ENCODE measurements around the gene TLR9.

The TLR9 gene

GRCh38 chr3:52213005-52213404 lies 12.4 kb downstream of the TLR9 start:
- no peak overlapping the region for H3K27ac ChIP-seq (ENCODE audit: low read depth, low read length, severe bottlenecking)
- no peak overlapping the region for H3K4me3 ChIP-seq (ENCODE audit: extremely low read depth, insufficient read depth, low read length, poor library complexity, severe bottlenecking)
- H3K36me3 ChIP-seq (ENCODE audit: control insufficient read depth, insufficient read depth, low read length), result peaks cover 80% of the 10 kb centered on the region
- H3K9me3 ChIP-seq (ENCODE audit: control insufficient read depth, low read length), result no peaks in the 10 kb centered on the region
- H3K4me1 ChIP-seq (ENCODE audit: control insufficient read depth, insufficient read depth, low read length, poor library complexity, severe bottlenecking), result peaks cover 13% of the 10 kb centered on the region
- WGBS, 2 experiments (ENCODE audit: insufficient coverage in 2 of 2), result 84 to 100% methylated on average over 3 to 6 of the region's 8 CpGs

- no peak overlapping the region for H3K27ac ChIP-seq (ENCODE audit: low read depth, low read length, severe bottlenecking)
- 98% methylated on average over 16 to 17 of the region's 18 CpGs for WGBS, 2 experiments (ENCODE audit: insufficient coverage in 2 of 2)
Measured at GRCh38 chr3:52211268-52211891, 14.1 kb downstream of the TLR9 start.

GRCh38 chr3:52210550-52211046 lies 14.8 kb downstream of the TLR9 start:
- WGBS, 2 experiments (ENCODE audit: insufficient coverage in 2 of 2), result 88 to 90% methylated on average over 1 to 2 of the region's 6 CpGs
- Histone ChIP-seq H3K36me3 (ENCODE audit: control insufficient read depth, insufficient read depth, low read length) (peaks cover 97% of the 10 kb centered on the region), H3K27ac (ENCODE audit: low read depth, low read length, severe bottlenecking) (no peak overlapping the region), H3K4me3 (ENCODE audit: extremely low read depth, insufficient read depth, low read length, poor library complexity, severe bottlenecking) (no peak overlapping the region), H3K9me3 (ENCODE audit: control insufficient read depth, low read length) (no peaks in the 10 kb centered on the region), H3K4me1 (ENCODE audit: control insufficient read depth, insufficient read depth, low read length, poor library complexity, severe bottlenecking) (no peaks in the 10 kb centered on the region)

More at GRCh38 chr3:52211268-52211891, 14.1 kb downstream of the TLR9 start:
- H3K4me1 ChIP-seq (ENCODE audit: control insufficient read depth, insufficient read depth, low read length, poor library complexity, severe bottlenecking), result no peaks in the 10 kb centered on the region
- H3K4me3 ChIP-seq (ENCODE audit: extremely low read depth, insufficient read depth, low read length, poor library complexity, severe bottlenecking), result no peak overlapping the region
- H3K36me3 ChIP-seq (ENCODE audit: control insufficient read depth, insufficient read depth, low read length), result peaks cover 93% of the 10 kb centered on the region
- no peaks in the 10 kb centered on the region for H3K9me3 ChIP-seq (ENCODE audit: control insufficient read depth, low read length)

- H3K4me1 ChIP-seq (ENCODE audit: control insufficient read depth, insufficient read depth, low read length, poor library complexity, severe bottlenecking), result no peaks in the 10 kb centered on the region
- peaks cover 97% of the 10 kb centered on the region for H3K36me3 ChIP-seq (ENCODE audit: control insufficient read depth, insufficient read depth, low read length)
- H3K4me3 ChIP-seq (ENCODE audit: extremely low read depth, insufficient read depth, low read length, poor library complexity, severe bottlenecking), result no peak overlapping the region
- H3K27ac ChIP-seq (ENCODE audit: low read depth, low read length, severe bottlenecking), result no peak overlapping the region
- H3K9me3 ChIP-seq (ENCODE audit: control insufficient read depth, low read length), result no peaks in the 10 kb centered on the region
Measured at GRCh38 chr3:52210037-52210436, 15.4 kb downstream of the TLR9 start.

- peaks cover 97% of the 10 kb centered on the region for H3K36me3 ChIP-seq (ENCODE audit: control insufficient read depth, insufficient read depth, low read length)
- 86 to 100% methylated on average over 2 of the region's 4 CpGs for WGBS, 2 experiments (ENCODE audit: insufficient coverage in 2 of 2)
- H3K4me3 ChIP-seq (ENCODE audit: extremely low read depth, insufficient read depth, low read length, poor library complexity, severe bottlenecking), result no peak overlapping the region
- no peak overlapping the region for H3K27ac ChIP-seq (ENCODE audit: low read depth, low read length, severe bottlenecking)
- H3K9me3 ChIP-seq (ENCODE audit: control insufficient read depth, low read length), result no peaks in the 10 kb centered on the region
- H3K4me1 ChIP-seq (ENCODE audit: control insufficient read depth, insufficient read depth, low read length, poor library complexity, severe bottlenecking), result no peaks in the 10 kb centered on the region
Measured at GRCh38 chr3:52208556-52208955, 16.9 kb downstream of the TLR9 start.

- Histone ChIP-seq H3K4me1 (ENCODE audit: control insufficient read depth, insufficient read depth, low read length, poor library complexity, severe bottlenecking) (peaks cover 3% of the 10 kb centered on the region), H3K36me3 (ENCODE audit: control insufficient read depth, insufficient read depth, low read length) (peaks cover 96% of the 10 kb centered on the region), H3K4me3 (ENCODE audit: extremely low read depth, insufficient read depth, low read length, poor library complexity, severe bottlenecking) (no peak overlapping the region), H3K9me3 (ENCODE audit: control insufficient read depth, low read length) (no peaks in the 10 kb centered on the region), H3K27ac (ENCODE audit: low read depth, low read length, severe bottlenecking) (no peak overlapping the region)
- 85 to 92% methylated on average over 3 to 5 of the region's 6 CpGs for WGBS, 2 experiments (ENCODE audit: insufficient coverage in 2 of 2)
Measured at GRCh38 chr3:52205727-52206372, 19.6 kb downstream of the TLR9 start.

- peaks cover 95% of the 10 kb centered on the region for H3K36me3 ChIP-seq (ENCODE audit: control insufficient read depth, insufficient read depth, low read length)
Measured at GRCh38 chr3:52204337-52205073, 20.9 kb downstream of the TLR9 start.

GRCh38 chr3:52203701-52204100 lies 21.7 kb downstream of the TLR9 start:
- H3K9me3 ChIP-seq (ENCODE audit: control insufficient read depth, low read length), result no peaks in the 10 kb centered on the region
- H3K36me3 ChIP-seq (ENCODE audit: control insufficient read depth, insufficient read depth, low read length), result peaks cover 94% of the 10 kb centered on the region
- 100% methylated on average over 1 of the region's 1 CpG for WGBS, 2 experiments (ENCODE audit: insufficient coverage in 2 of 2)
- no peak overlapping the region for H3K27ac ChIP-seq (ENCODE audit: low read depth, low read length, severe bottlenecking)
- H3K4me1 ChIP-seq (ENCODE audit: control insufficient read depth, insufficient read depth, low read length, poor library complexity, severe bottlenecking), result peaks cover 15% of the 10 kb centered on the region
- no peak overlapping the region for H3K4me3 ChIP-seq (ENCODE audit: extremely low read depth, insufficient read depth, low read length, poor library complexity, severe bottlenecking)

More at GRCh38 chr3:52204337-52205073, 20.9 kb downstream of the TLR9 start:
- Histone ChIP-seq H3K4me3 (ENCODE audit: extremely low read depth, insufficient read depth, low read length, poor library complexity, severe bottlenecking) (no peak overlapping the region), H3K9me3 (ENCODE audit: control insufficient read depth, low read length) (no peaks in the 10 kb centered on the region), H3K27ac (ENCODE audit: low read depth, low read length, severe bottlenecking) (no peak overlapping the region), H3K4me1 (ENCODE audit: control insufficient read depth, insufficient read depth, low read length, poor library complexity, severe bottlenecking) (peaks cover 7% of the 10 kb centered on the region)
- WGBS, 2 experiments (ENCODE audit: insufficient coverage in 2 of 2), result 93 to 97% methylated on average over 6 to 8 of the region's 10 CpGs

- Histone ChIP-seq H3K27ac (ENCODE audit: low read depth, low read length, severe bottlenecking) (no peak overlapping the region), H3K4me3 (ENCODE audit: extremely low read depth, insufficient read depth, low read length, poor library complexity, severe bottlenecking) (no peak overlapping the region), H3K4me1 (ENCODE audit: control insufficient read depth, insufficient read depth, low read length, poor library complexity, severe bottlenecking) (peaks cover 15% of the 10 kb centered on the region), H3K36me3 (ENCODE audit: control insufficient read depth, insufficient read depth, low read length) (peaks cover 82% of the 10 kb centered on the region), H3K9me3 (ENCODE audit: control insufficient read depth, low read length) (no peaks in the 10 kb centered on the region)
- WGBS, 2 experiments (ENCODE audit: insufficient coverage in 2 of 2), result 100% methylated on average over 2 of the region's 4 CpGs
Measured at GRCh38 chr3:52202384-52203077, 22.9 kb downstream of the TLR9 start.

GRCh38 chr3:52200981-52201679 lies 24.3 kb downstream of the TLR9 start:
- H3K36me3 ChIP-seq (ENCODE audit: control insufficient read depth, insufficient read depth, low read length), result peaks cover 71% of the 10 kb centered on the region
- 100% methylated on average over 1 to 2 of the region's 5 CpGs for WGBS, 2 experiments (ENCODE audit: insufficient coverage in 2 of 2)
- H3K4me3 ChIP-seq (ENCODE audit: extremely low read depth, insufficient read depth, low read length, poor library complexity, severe bottlenecking), result no peak overlapping the region
- no peaks in the 10 kb centered on the region for H3K9me3 ChIP-seq (ENCODE audit: control insufficient read depth, low read length)
- H3K27ac ChIP-seq (ENCODE audit: low read depth, low read length, severe bottlenecking), result no peak overlapping the region
- H3K4me1 ChIP-seq (ENCODE audit: control insufficient read depth, insufficient read depth, low read length, poor library complexity, severe bottlenecking), result peaks cover 15% of the 10 kb centered on the region
